HG02970 (cell line): ENCODE results near the gene TMEM140.
"Not testable (repeated sequence)": the region's sequence is repeated elsewhere in the genome, so short reads cannot be mapped to it uniquely, and the experiment has no call there.

Source experiments
- ATAC-seq: cut with Tn5 transposase; IDR thresholded peaks from one replicate; pipeline ENCODE4 v1.9.1; 2021; ENCODE audit warnings: mild to moderate bottlenecking, moderate library complexity, moderate number of reproducible peaks; ENCODE audit not compliant: unreplicated experiment, low FRiP score

TMEM140 gene

GRCh38 chr7:135211946-135212685 is 64.2 kb downstream of the TMEM140 start:
- not testable (repeated sequence) for ATAC-seq

- ATAC-seq = no peak
Observed at GRCh38 chr7:135213831-135214230, 66.0 kb downstream of the TMEM140 start.

GRCh38 chr7:135215180-135215579 is 67.3 kb downstream of the TMEM140 start:
- ATAC-seq = no peak

GRCh38 chr7:135215698-135216097 is 67.8 kb downstream of the TMEM140 start:
- no peak for ATAC-seq
